ENCODE measurements around the gene STAT6. TPM values are rescaled to one million over a fixed set of nuclear protein-coding genes. Genes with fewer than 3 reads are reported as not detected.

STAT6 gene
- total and polyA plus RNA-seq, 10 of the 15 experiments (the other 5 are each of a cell fraction or from before 2014, with no cell fraction given): 14.2 to 176 (median 89.6) TPM

GRCh38 chr12:57134949-57135348 lies 23.8 kb upstream of the STAT6 start:
- DNase-seq (ENCODE audit: low read depth, low spot score): no peak
- H3K79me2 ChIP-seq (ENCODE audit: control insufficient read depth, insufficient read depth, low read length): no peaks in the 10 kb centered on the region
- ChIA-PET SMC1A (ENCODE audit: uncharacterized antibody, unreplicated experiment) (no interaction called here), CTCF (interaction anchor here (0.8 to 1.6 kb wide), 2 partner anchors 39 to 41 kb away, joined by 3 to 4 read pairs; no protein-coding TSS in a partner anchor), RAD21 (ENCODE audit: unreplicated experiment) (no interaction called here), POLR2A (no interaction called here)
- no peak overlapping the region for H3K4me2 ChIP-seq (ENCODE audit: control insufficient read depth, insufficient read depth)
- intact Hi-C loops (cut with micrococcal nuclease; ENCODE audit: unreplicated experiment) (no loop called here), in situ Hi-C loops (cut with MboI) (no loop called here)
- TF ChIP-seq TCF7 (IDR thresholded peaks at IDR 0.05; ENCODE audit: borderline replicate concordance) (no peak), ZNF217 (IDR thresholded peaks at IDR 0.05) (no peak), E2F8 (IDR thresholded peaks at IDR 0.05; ENCODE audit: low read depth, partially characterized antibody) (no peak), BMI1 (IDR thresholded peaks at IDR 0.05; ENCODE audit: borderline replicate concordance) (no peak), NFIC (IDR thresholded peaks at IDR 0.05; ENCODE audit: low read depth, low read length) (no peak), PML (IDR thresholded peaks at IDR 0.05; ENCODE audit: low read length) (no peak), KLF5 (IDR thresholded peaks at IDR 0.05; ENCODE audit: partially characterized antibody) (no peak), ZSCAN29 (IDR thresholded peaks at IDR 0.05) (no peak), ZNF24 (IDR thresholded peaks at IDR 0.05) (no peak), EED (IDR thresholded peaks at IDR 0.05; ENCODE audit: low read depth) (no peak), STAT3 (IDR thresholded peaks at IDR 0.05; ENCODE audit: low read depth, low read length) (no peak), NR2F1 (conservative IDR thresholded peaks at IDR 0.05) (no peak), PBX3 (IDR thresholded peaks at IDR 0.05; ENCODE audit: insufficient replicate concordance, low read depth, low read length) (no peak), EZH2 (IDR thresholded peaks at IDR 0.05; ENCODE audit: borderline replicate concordance, control insufficient read depth, low read depth, low read length) (no peak), JUND (IDR thresholded peaks at IDR 0.05; ENCODE audit: low read depth, low read length) (no peak), RB1 (IDR thresholded peaks at IDR 0.05; ENCODE audit: borderline replicate concordance) (no peak), JUNB (IDR thresholded peaks at IDR 0.05) (no peak), SPI1 (IDR thresholded peaks at IDR 0.05; ENCODE audit: borderline replicate concordance, insufficient read depth, low read depth, low read length) (no peak), BCL3 (IDR thresholded peaks at IDR 0.05; ENCODE audit: borderline replicate concordance, insufficient read depth, low read depth, low read length, poor library complexity, severe bottlenecking) (no peak)
- TF ChIP-seq, protein P1, sequence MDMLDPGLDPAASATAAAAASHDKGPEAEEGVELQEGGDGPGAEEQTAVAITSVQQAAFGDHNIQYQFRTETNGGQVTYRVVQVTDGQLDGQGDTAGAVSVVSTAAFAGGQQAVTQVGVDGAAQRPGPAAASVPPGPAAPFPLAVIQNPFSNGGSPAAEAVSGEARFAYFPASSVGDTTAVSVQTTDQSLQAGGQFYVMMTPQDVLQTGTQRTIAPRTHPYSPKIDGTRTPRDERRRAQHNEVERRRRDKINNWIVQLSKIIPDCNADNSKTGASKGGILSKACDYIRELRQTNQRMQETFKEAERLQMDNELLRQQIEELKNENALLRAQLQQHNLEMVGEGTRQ (IDR thresholded peaks at IDR 0.05; ENCODE audit: borderline replicate concordance, low read depth, low read length): no peak
- FAIRE-seq: no peak
- no peak for ATAC-seq
- H3K36me3 ChIP-seq (ENCODE audit: control insufficient read depth in 2 of 2, insufficient read depth in 2 of 2, low read length in 1 of 2): no peaks in the 10 kb centered on the region
- no peak overlapping the region for H3K27ac ChIP-seq (ENCODE audit: control insufficient read depth, insufficient read depth)
- peaks cover 4% of the 10 kb centered on the region; the same call in 1 of the 2 replicates for H3K4me1 ChIP-seq (ENCODE audit: control insufficient read depth, insufficient read depth, low read length)
- no peaks in the 10 kb centered on the region for H3K9me3 ChIP-seq (replicated peaks; ENCODE audit: control insufficient read depth, insufficient read depth, low read length)
- H3K9ac ChIP-seq (ENCODE audit: control insufficient read depth, insufficient read depth, low read length): no peak overlapping the region
- H2AFZ ChIP-seq (ENCODE audit: control insufficient read depth, low read depth, low read length): no peak overlapping the region
- no peaks in the 10 kb centered on the region for H4K20me1 ChIP-seq (ENCODE audit: control insufficient read depth, insufficient read depth)
- no TSS peak for BruUV-seq (replicated peaks)
- no peaks in the 10 kb centered on the region; a peak in 3 of 4 replicates for H3K27me3 ChIP-seq (replicated peaks in 1 of 2; ENCODE audit: control insufficient read depth in 2 of 2, insufficient read depth in 2 of 2, low read length in 1 of 2)
- no peak overlapping the region for H3K4me3 ChIP-seq
- WGBS (ENCODE audit: insufficient coverage, insufficient replicate concordance, low lambda C conversion rate, missing lambda C conversion rate): 66% methylated on average over 9 of the region's 9 CpGs
